SJCRH30 (cell line): ENCODE results near the gene OSBP. TPM values are rescaled to one million over a fixed set of nuclear protein-coding genes. Genes with fewer than 3 reads are reported as not detected.
A peak's percentile ranks its signal among the peaks of the same experiment; 100 is the strongest.

Experiments used
- DNase-seq, 2 experiments: peaks; one replicate each; pipeline ENCODE4 v3.0.0-alpha.2; 2015 to 2020
- H3K27ac ChIP-seq: fragments of 250-450 bp; sonication (Bioruptor Pico); 2 replicates; pipeline ENCODE4 v1.5.1; 2020; ENCODE audit warnings: mild to moderate bottlenecking, moderate library complexity
- H3K27me3 ChIP-seq: fragments of 250-450 bp; sonication (Bioruptor Pico); 2 replicates; pipeline ENCODE4 v1.5.1; 2020; ENCODE audit warnings: mild to moderate bottlenecking, moderate library complexity
- H3K36me3 ChIP-seq: fragments of 250-450 bp; sonication (Bioruptor Pico); 2 replicates; pipeline ENCODE4 v1.5.1; 2020; ENCODE audit warnings: mild to moderate bottlenecking, moderate library complexity
- H3K4me1 ChIP-seq: fragments of 250-450 bp; sonication (Bioruptor Pico); 2 replicates; pipeline ENCODE4 v1.5.1; 2020; ENCODE audit warnings: mild to moderate bottlenecking, moderate library complexity
- H3K4me3 ChIP-seq: fragments of 250-450 bp; sonication (Bioruptor Pico); 2 replicates; pipeline ENCODE4 v1.5.1; 2020; ENCODE audit warnings: mild to moderate bottlenecking, moderate library complexity
- H3K9me3 ChIP-seq: fragments of 250-450 bp; sonication (Bioruptor Pico); replicated peaks from 2 replicates; pipeline ENCODE4 v1.5.1; 2020; ENCODE audit warnings: mild to moderate bottlenecking, moderate library complexity
- total RNA-seq: library from RNA; depleted of rRNA; stranded (reverse); fragments of >200 nt; shearing (Covaris generic); gene quantifications from 2 replicates; pipeline ENCODE4 v1.2.3, GENCODE V29; 2014

Gene OSBP
- total RNA-seq, 1 experiment from 2014 or later: 20.0 TPM

- no peak for DNase-seq
- Histone ChIP-seq H3K36me3 (peaks cover 20% of the 10 kb centered on the region), H3K27ac (no peak overlapping the region), H3K9me3 (no peaks in the 10 kb centered on the region), H3K4me1 (no peaks in the 10 kb centered on the region), H3K4me3 (no peak overlapping the region), H3K27me3 (no peaks in the 10 kb centered on the region)
Observed at GRCh38 chr11:59574932-59575502, 40.6 kb downstream of the OSBP start.

GRCh38 chr11:59574467-59574866, 41.1 kb downstream of the OSBP start:
- Histone ChIP-seq H3K9me3 (no peaks in the 10 kb centered on the region), H3K4me3 (no peak overlapping the region), H3K36me3 (peaks cover 20% of the 10 kb centered on the region), H3K27me3 (no peaks in the 10 kb centered on the region), H3K4me1 (no peaks in the 10 kb centered on the region), H3K27ac (no peak overlapping the region)
- no peak for DNase-seq

- peaks cover 20% of the 10 kb centered on the region for H3K36me3 ChIP-seq
- H3K27ac ChIP-seq: no peak overlapping the region
- H3K9me3 ChIP-seq: no peaks in the 10 kb centered on the region; the same call in 1 of the 2 replicates
- H3K4me3 ChIP-seq: no peak overlapping the region
- DNase-seq: no peak
- H3K27me3 ChIP-seq: no peaks in the 10 kb centered on the region
- peaks cover 3% of the 10 kb centered on the region; the same call in 1 of the 2 replicates for H3K4me1 ChIP-seq
Observed at GRCh38 chr11:59573216-59573615, 42.4 kb downstream of the OSBP start.

- Histone ChIP-seq H3K4me1 (peaks cover 5% of the 10 kb centered on the region; the same call in 1 of the 2 replicates), H3K27me3 (no peaks in the 10 kb centered on the region), H3K4me3 (no peak overlapping the region), H3K36me3 (peaks cover 13% of the 10 kb centered on the region), H3K9me3 (no peaks in the 10 kb centered on the region; the same call in none of the 2 replicates), H3K27ac (no peak overlapping the region)
- no peak for DNase-seq
Observed at GRCh38 chr11:59572091-59572490, 43.5 kb downstream of the OSBP start.

GRCh38 chr11:59562292-59562691, 53.3 kb downstream of the OSBP start:
- H3K4me1 ChIP-seq: no peaks in the 10 kb centered on the region
- no peak overlapping the region for H3K27ac ChIP-seq
- no peaks in the 10 kb centered on the region for H3K36me3 ChIP-seq
- H3K4me3 ChIP-seq: no peak overlapping the region
- H3K27me3 ChIP-seq: no peaks in the 10 kb centered on the region
- H3K9me3 ChIP-seq: no peaks in the 10 kb centered on the region
- no peak for DNase-seq

- Histone ChIP-seq H3K27me3 (no peaks in the 10 kb centered on the region), H3K4me3 (peak overlapping the region; percentile 81), H3K9me3 (no peaks in the 10 kb centered on the region), H3K4me1 (no peaks in the 10 kb centered on the region), H3K36me3 (no peaks in the 10 kb centered on the region), H3K27ac (peak overlapping the region; percentile 67)
- peak; percentile 89 to 90 for DNase-seq
Observed at GRCh38 chr11:59560702-59561473, 54.7 kb downstream of the OSBP start.

- DNase-seq: peak; percentile 64 to 85
- H3K4me1 ChIP-seq: no peaks in the 10 kb centered on the region
- H3K36me3 ChIP-seq: no peaks in the 10 kb centered on the region
- H3K4me3 ChIP-seq: peak overlapping the region; percentile 81
- H3K9me3 ChIP-seq: no peaks in the 10 kb centered on the region
- H3K27me3 ChIP-seq: no peaks in the 10 kb centered on the region
- H3K27ac ChIP-seq: peak overlapping the region; percentile 67; the same call in 1 of the 2 replicates
Observed at GRCh38 chr11:59560290-59560701, 55.3 kb downstream of the OSBP start.

GRCh38 chr11:59559886-59560285, 55.7 kb downstream of the OSBP start:
- Histone ChIP-seq H3K27ac (no peak overlapping the region), H3K9me3 (no peaks in the 10 kb centered on the region), H3K4me3 (peak overlapping the region; percentile 81), H3K36me3 (no peaks in the 10 kb centered on the region), H3K4me1 (no peaks in the 10 kb centered on the region), H3K27me3 (no peaks in the 10 kb centered on the region)
- peak in 1 of 2 experiments; percentile 32 for DNase-seq

- H3K27me3 ChIP-seq: no peaks in the 10 kb centered on the region
- no peak overlapping the region for H3K27ac ChIP-seq
- no peaks in the 10 kb centered on the region for H3K4me1 ChIP-seq
- H3K36me3 ChIP-seq: no peaks in the 10 kb centered on the region
- no peak for DNase-seq
- H3K9me3 ChIP-seq: no peaks in the 10 kb centered on the region
- H3K4me3 ChIP-seq: peak overlapping the region; percentile 65
Observed at GRCh38 chr11:59558270-59558643, 57.3 kb downstream of the OSBP start.

- H3K4me3 ChIP-seq: peak overlapping the region; percentile 65
- peak overlapping the region; percentile 1; the same call in 1 of the 2 replicates for H3K27ac ChIP-seq
- H3K27me3 ChIP-seq: no peaks in the 10 kb centered on the region
- H3K36me3 ChIP-seq: no peaks in the 10 kb centered on the region
- no peaks in the 10 kb centered on the region for H3K4me1 ChIP-seq
- peak; percentile 41 to 64 for DNase-seq
- H3K9me3 ChIP-seq: no peaks in the 10 kb centered on the region
Observed at GRCh38 chr11:59556917-59557348, 58.6 kb downstream of the OSBP start.

GRCh38 chr11:59556115-59556916, 59.3 kb downstream of the OSBP start:
- Histone ChIP-seq H3K27me3 (no peaks in the 10 kb centered on the region), H3K27ac (peak overlapping the region; percentile 54), H3K36me3 (no peaks in the 10 kb centered on the region), H3K4me3 (peak overlapping the region; percentile 65), H3K9me3 (no peaks in the 10 kb centered on the region), H3K4me1 (no peaks in the 10 kb centered on the region)
- peak; percentile 78 to 91 for DNase-seq

GRCh38 chr11:59555601-59556114, 59.9 kb downstream of the OSBP start:
- Histone ChIP-seq H3K9me3 (no peaks in the 10 kb centered on the region), H3K27me3 (no peaks in the 10 kb centered on the region), H3K4me1 (no peaks in the 10 kb centered on the region), H3K27ac (peak overlapping the region; percentile 54), H3K4me3 (peak overlapping the region; percentile 65), H3K36me3 (no peaks in the 10 kb centered on the region)
- DNase-seq: peak in 1 of 2 experiments; percentile 23

GRCh38 chr11:59553323-59553722, 62.3 kb downstream of the OSBP start:
- Histone ChIP-seq H3K4me1 (no peaks in the 10 kb centered on the region), H3K27ac (no peak overlapping the region), H3K4me3 (no peak overlapping the region)

GRCh38 chr11:59552844-59553243, 62.7 kb downstream of the OSBP start:
- Histone ChIP-seq H3K9me3 (no peaks in the 10 kb centered on the region), H3K4me1 (no peaks in the 10 kb centered on the region), H3K27me3 (no peaks in the 10 kb centered on the region), H3K4me3 (no peak overlapping the region), H3K36me3 (no peaks in the 10 kb centered on the region), H3K27ac (no peak overlapping the region)
- DNase-seq: no peak

More at GRCh38 chr11:59553323-59553722, 62.3 kb downstream of the OSBP start:
- no peak for DNase-seq
- H3K27me3 ChIP-seq: no peaks in the 10 kb centered on the region
- H3K36me3 ChIP-seq: no peaks in the 10 kb centered on the region
- H3K9me3 ChIP-seq: no peaks in the 10 kb centered on the region
